ENCODE data around the gene ROR2. TPM values are rescaled to one million over a fixed set of nuclear protein-coding genes. Genes with fewer than 3 reads are reported as not detected.

ROR2 gene
- total RNA-seq, 2 donors from 2014 or later: 0.11 TPM; not detected in 1

GRCh38 chr9:91824151-91824550 lies 125.9 kb downstream of the ROR2 start:
- H3K9me3 Mint-ChIP-seq: no peaks in the 10 kb centered on the region
- no peaks in the 10 kb centered on the region for H3K36me3 Mint-ChIP-seq
- no peak overlapping the region for H3K27ac Mint-ChIP-seq
- no peaks in the 10 kb centered on the region for H3K4me1 Mint-ChIP-seq (ENCODE audit: low read depth in 2 of 2)
- no peak for ATAC-seq
- DNase-seq (ENCODE audit: low spot score): no peak
- H3K4me3 Mint-ChIP-seq: no peak overlapping the region
- peaks cover 4 to 17% of the 10 kb centered on the region in 2 donors for H3K27me3 Mint-ChIP-seq

DNA sequence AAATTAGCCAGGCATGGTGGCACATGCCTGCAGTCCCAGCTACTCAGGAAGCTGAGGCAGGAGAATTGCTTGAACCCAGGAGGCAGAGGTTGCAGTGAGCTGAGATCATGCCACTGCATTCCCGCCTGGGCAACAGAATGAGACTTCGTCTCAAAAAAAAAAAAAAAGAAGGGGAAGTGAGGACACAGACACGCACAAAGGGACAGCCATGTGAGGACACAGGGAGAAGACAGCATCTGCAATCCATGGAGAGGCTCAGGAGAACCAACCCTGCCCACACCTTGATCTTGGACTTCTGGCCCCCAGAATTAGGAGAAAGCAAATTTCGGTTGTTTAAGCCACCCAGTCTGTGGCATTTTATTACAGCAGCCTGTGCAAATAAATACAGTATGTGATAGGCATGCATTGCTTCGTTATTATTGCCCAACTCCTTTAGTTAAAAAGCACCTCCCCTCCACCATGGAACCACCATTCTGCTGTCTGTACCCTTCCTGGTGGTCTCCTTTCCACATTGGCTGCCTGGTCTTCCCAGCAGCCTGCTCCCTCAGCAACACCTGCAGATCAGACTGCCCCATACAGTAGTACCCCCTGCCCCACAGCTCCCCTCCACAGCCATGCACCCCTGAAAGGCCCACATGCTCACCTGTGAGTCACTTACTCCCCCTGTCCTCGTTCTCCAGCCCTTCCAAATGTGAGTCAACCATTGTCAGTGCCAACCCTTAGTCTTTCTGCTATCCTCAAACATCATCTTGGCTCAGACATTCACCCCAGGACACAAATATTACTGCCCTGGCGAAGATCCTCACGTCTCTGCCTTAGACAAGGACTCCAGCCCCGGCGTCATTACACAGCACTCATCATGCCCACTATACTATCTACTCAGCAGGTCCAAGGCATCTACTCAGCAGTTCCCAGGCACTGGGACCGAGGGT lies 128.8 kb downstream of the ROR2 start:
- no peaks in the 10 kb centered on the region for H3K9me3 Mint-ChIP-seq
- no peak overlapping the region for H3K4me3 Mint-ChIP-seq
- H3K4me1 Mint-ChIP-seq (ENCODE audit: low read depth in 2 of 2): no peaks in the 10 kb centered on the region
- H3K27me3 Mint-ChIP-seq: peaks cover 4 to 17% of the 10 kb centered on the region in 2 donors
- no peaks in the 10 kb centered on the region for H3K36me3 Mint-ChIP-seq
- DNase-seq (ENCODE audit: low spot score): no peak
- no peak for ATAC-seq
- H3K27ac Mint-ChIP-seq: no peak overlapping the region

DNA sequence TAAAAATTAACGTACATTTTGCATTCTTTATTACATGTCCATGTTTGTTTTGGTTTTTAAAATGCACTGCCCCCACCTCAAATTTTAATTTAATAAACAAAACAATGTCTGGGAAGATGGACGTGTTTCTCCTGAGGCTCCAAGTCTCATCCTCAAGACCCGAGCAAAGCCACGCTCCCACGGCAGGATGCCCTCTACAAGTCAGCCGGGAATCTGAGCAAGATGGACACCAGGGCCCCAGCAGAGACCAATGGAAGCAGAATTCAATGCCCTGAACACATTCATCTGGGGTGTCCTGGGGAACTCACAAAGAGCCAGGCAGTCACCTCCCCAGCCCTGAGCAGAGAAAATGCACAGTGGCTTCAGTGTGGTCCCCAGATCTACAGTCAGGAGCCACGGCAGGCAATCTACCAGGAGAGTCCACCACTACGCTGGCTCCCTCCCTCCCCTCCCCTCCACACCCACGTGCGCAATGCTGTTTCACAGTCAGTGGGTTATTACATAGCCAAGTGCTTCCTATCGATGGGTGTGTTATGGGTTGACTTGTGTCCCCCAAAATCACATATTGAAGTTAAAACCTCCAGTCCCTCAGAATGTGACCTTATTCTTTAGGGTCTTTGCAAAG lies 129.8 kb downstream of the ROR2 start:
- no peak overlapping the region for H3K27ac Mint-ChIP-seq
- no peak for DNase-seq (ENCODE audit: low spot score)
- no peak for ATAC-seq

GRCh38 chr9:91818647-91819403 lies 131.2 kb downstream of the ROR2 start:
- H3K27ac Mint-ChIP-seq: no peak overlapping the region
- no peaks in the 10 kb centered on the region for H3K36me3 Mint-ChIP-seq
- no peak overlapping the region for H3K4me3 Mint-ChIP-seq
- ATAC-seq: peak in 1 of 2 donors; percentile 15
- H3K9me3 Mint-ChIP-seq: no peaks in the 10 kb centered on the region
- no peak for DNase-seq (ENCODE audit: low spot score)
- H3K27me3 Mint-ChIP-seq: peaks cover 4 to 17% of the 10 kb centered on the region in 2 donors
- H3K4me1 Mint-ChIP-seq (ENCODE audit: low read depth in 2 of 2): no peaks in the 10 kb centered on the region

More for the DNA sequence above, 129.8 kb downstream of the ROR2 start:
- H3K4me3 Mint-ChIP-seq: no peak overlapping the region
- no peaks in the 10 kb centered on the region for H3K4me1 Mint-ChIP-seq (ENCODE audit: low read depth in 2 of 2)
- H3K9me3 Mint-ChIP-seq: no peaks in the 10 kb centered on the region
- no peaks in the 10 kb centered on the region for H3K36me3 Mint-ChIP-seq
- H3K27me3 Mint-ChIP-seq: peaks cover 4 to 17% of the 10 kb centered on the region in 2 donors

DNA sequence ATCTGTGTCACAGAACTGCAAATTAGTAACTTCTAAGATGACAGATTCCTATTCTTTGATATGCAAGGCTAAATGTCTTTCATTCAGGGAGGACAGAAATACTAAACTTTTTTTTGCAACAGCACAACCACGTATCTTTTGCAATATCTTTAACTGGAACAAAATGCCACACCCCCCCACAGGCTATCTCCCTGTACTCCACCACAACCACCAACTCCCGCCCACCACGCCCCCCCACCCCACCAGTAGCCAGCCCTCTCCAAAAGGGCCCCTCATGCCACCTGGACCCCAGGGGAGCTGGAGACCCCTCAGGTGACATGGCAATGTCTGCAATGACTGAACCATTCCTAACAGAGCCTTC lies 131.8 kb downstream of the ROR2 start:
- Mint-ChIP-seq H3K4me1 (ENCODE audit: low read depth in 2 of 2) (no peaks in the 10 kb centered on the region), H3K27me3 (peaks cover 4 to 17% of the 10 kb centered on the region in 2 donors), H3K9me3 (no peaks in the 10 kb centered on the region), H3K27ac (no peak overlapping the region), H3K36me3 (no peaks in the 10 kb centered on the region), H3K4me3 (no peak overlapping the region)
- ATAC-seq: no peak
- DNase-seq (ENCODE audit: low spot score): no peak

DNA sequence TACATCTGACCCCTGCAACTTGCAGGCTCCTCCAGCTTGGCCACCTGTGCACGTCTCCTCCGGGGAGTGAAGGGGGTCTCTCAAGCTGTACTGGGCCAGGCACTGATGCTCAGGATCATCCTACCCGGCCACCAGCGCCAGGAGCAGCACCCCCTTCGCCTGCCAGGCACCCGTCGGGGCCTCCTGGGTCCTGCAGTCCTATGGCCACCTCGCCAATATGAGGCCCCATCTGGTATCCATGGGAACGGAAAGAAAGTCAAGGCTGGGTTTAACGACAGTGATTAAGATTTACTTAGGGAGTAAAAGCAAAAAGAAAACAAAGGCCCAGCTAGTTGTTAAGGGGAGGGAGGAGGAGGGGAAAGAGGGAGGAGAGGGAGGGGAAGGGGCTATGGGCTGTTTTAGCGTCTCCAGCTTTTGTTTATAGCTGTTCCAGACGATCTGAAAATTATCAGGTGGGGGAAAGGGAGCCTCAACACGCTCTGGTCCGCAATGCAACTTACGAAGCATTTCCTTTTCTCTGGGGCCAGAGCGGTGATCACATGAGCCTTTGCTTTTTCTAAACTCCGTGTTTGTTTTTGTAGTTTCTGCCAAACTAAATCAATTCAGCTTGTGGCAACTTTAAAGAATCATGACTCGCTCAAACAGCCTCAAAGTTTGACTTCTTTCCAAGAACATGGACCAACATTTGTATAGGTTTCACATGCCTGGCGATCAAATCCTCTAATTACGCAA lies 132.4 kb downstream of the ROR2 start:
- ATAC-seq: no peak
- no peak for DNase-seq (ENCODE audit: low spot score)
- Mint-ChIP-seq H3K9me3 (no peaks in the 10 kb centered on the region), H3K27ac (no peak overlapping the region), H3K27me3 (peaks cover 4 to 13% of the 10 kb centered on the region in 2 donors), H3K4me3 (no peak overlapping the region), H3K36me3 (no peaks in the 10 kb centered on the region), H3K4me1 (ENCODE audit: low read depth in 2 of 2) (no peaks in the 10 kb centered on the region)

DNA sequence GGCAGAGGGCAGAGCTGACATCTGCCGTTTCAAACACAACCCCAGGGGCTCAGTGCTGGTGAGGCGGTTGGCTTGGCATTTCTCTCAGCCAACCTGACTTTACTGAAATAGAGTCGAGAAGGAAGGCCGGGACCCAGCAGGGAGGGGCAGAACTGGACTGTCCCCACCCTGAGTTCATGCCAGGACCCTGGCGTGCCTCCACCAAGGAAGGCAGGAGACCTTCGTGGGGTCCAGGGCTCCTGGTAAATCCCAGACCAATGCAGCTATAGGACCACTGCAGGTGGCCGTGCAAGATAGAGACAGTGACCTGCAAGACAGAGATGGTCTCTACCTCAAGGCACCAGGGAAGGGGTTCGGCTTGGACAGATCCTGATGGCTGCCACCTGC lies 132.9 kb downstream of the ROR2 start:
- Mint-ChIP-seq H3K9me3 (no peaks in the 10 kb centered on the region), H3K36me3 (no peaks in the 10 kb centered on the region), H3K27ac (no peak overlapping the region), H3K4me3 (no peak overlapping the region), H3K27me3 (peaks cover 4 to 10% of the 10 kb centered on the region in 2 donors), H3K4me1 (ENCODE audit: low read depth in 2 of 2) (no peaks in the 10 kb centered on the region)
- DNase-seq (ENCODE audit: low spot score) (no peak), ATAC-seq (no peak)

DNA sequence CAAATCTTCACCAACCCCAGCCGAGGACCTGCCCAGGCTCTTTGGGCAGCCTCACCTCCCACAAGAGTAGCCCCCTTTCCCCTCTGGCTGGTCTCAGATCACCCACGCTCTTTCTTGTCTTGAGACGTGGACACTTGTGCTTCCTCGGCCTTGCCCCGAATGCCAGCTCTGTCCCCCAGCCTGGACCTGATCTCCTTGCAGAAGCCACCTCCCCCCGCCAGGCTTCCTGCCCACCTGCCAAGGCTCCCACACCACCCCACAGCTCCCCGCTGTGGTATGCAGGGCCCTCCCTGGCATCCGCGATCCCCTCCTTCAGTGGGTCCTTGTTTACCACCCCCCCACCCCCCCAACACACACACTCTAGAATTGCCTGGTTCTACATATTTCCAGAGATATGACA lies 133.7 kb downstream of the ROR2 start:
- H3K9me3 Mint-ChIP-seq: no peaks in the 10 kb centered on the region
- H3K27ac Mint-ChIP-seq: no peak overlapping the region
- H3K27me3 Mint-ChIP-seq: peaks cover under 1 to 2% of the 10 kb centered on the region in 2 donors
- DNase-seq (ENCODE audit: low spot score) (no peak), ATAC-seq (no peak)
- no peak overlapping the region for H3K4me3 Mint-ChIP-seq
- H3K36me3 Mint-ChIP-seq: no peaks in the 10 kb centered on the region
- no peaks in the 10 kb centered on the region for H3K4me1 Mint-ChIP-seq (ENCODE audit: low read depth in 2 of 2)

- Mint-ChIP-seq H3K4me3 (no peak overlapping the region), H3K27ac (no peak overlapping the region), H3K4me1 (ENCODE audit: low read depth in 2 of 2) (no peaks in the 10 kb centered on the region), H3K9me3 (no peaks in the 10 kb centered on the region), H3K36me3 (no peaks in the 10 kb centered on the region), H3K27me3 (no peaks in the 10 kb centered on the region)
- no peak for ATAC-seq
- no peak for DNase-seq (ENCODE audit: low spot score)
Measured at GRCh38 chr9:91815896-91816295, 134.1 kb downstream of the ROR2 start.

- Mint-ChIP-seq H3K4me1 (ENCODE audit: low read depth in 2 of 2) (no peaks in the 10 kb centered on the region), H3K4me3 (no peak overlapping the region), H3K27ac (no peak overlapping the region), H3K9me3 (no peaks in the 10 kb centered on the region), H3K36me3 (no peaks in the 10 kb centered on the region), H3K27me3 (no peaks in the 10 kb centered on the region)
- no peak for DNase-seq (ENCODE audit: low spot score)
- ATAC-seq: no peak
Measured at GRCh38 chr9:91814753-91815152, 135.3 kb downstream of the ROR2 start.

DNA sequence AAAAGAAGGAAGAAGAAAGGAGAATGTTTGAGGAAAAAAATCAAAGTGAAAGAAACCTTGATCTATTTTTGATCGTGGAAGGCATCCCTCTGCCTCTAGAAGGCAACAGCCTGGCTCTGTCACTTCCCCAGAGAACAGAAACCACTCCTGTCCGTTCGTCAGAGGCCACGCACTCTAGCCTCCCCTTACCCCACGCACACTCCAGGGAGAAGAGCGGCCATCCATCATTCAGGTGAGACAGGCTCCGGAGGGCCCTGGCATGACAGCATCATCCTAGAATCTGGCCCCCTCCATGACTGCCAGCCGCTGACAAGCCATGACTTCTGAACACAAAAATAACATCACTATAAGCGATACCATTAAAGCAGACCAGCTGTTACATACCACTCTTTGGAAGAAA lies 135.8 kb downstream of the ROR2 start:
- Mint-ChIP-seq H3K9me3 (no peaks in the 10 kb centered on the region), H3K27me3 (peaks cover 0 to 2% of the 10 kb centered on the region in 2 donors), H3K4me1 (ENCODE audit: low read depth in 2 of 2) (no peaks in the 10 kb centered on the region), H3K27ac (no peak overlapping the region), H3K4me3 (no peak overlapping the region), H3K36me3 (no peaks in the 10 kb centered on the region)
- DNase-seq (ENCODE audit: low spot score) (no peak), ATAC-seq (no peak)

- H3K4me1 Mint-ChIP-seq (ENCODE audit: low read depth in 2 of 2): no peaks in the 10 kb centered on the region
- DNase-seq (ENCODE audit: low spot score): no peak
- H3K4me3 Mint-ChIP-seq: no peak overlapping the region
- peaks cover 0 to 7% of the 10 kb centered on the region in 2 donors for H3K27me3 Mint-ChIP-seq
- ATAC-seq: no peak
- H3K9me3 Mint-ChIP-seq: no peaks in the 10 kb centered on the region
- H3K27ac Mint-ChIP-seq: no peak overlapping the region
- no peaks in the 10 kb centered on the region for H3K36me3 Mint-ChIP-seq
Measured at GRCh38 chr9:91813176-91813795, 136.7 kb downstream of the ROR2 start.

DNA sequence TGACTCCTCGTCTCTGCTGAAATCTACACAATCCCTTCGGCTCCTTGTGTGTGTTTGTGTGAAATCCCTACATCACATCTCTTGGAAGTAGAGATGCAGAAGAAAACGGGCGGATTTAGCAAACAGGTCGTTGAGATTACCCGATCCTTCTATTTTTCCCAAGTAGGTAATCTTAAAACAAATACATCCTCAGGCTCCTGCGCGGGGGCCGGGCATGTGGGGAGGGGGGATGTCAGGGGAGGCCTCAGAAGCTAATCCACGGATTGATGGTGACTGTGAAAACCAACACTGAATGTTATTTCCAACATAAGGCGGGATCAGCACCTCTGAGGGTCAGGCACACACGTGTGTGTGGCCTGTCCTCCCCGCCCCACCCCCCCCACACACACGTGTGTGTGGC lies 137.8 kb downstream of the ROR2 start:
- Mint-ChIP-seq H3K27me3 (peaks cover 0 to 7% of the 10 kb centered on the region in 2 donors), H3K4me1 (ENCODE audit: low read depth in 2 of 2) (no peaks in the 10 kb centered on the region), H3K4me3 (no peak overlapping the region), H3K27ac (no peak overlapping the region), H3K36me3 (no peaks in the 10 kb centered on the region), H3K9me3 (no peaks in the 10 kb centered on the region)
- DNase-seq (ENCODE audit: low spot score) (no peak), ATAC-seq (no peak)

Data from natural killer cell treated with Interleukin-12 subunit alpha and Interleukin-12 subunit beta and Interleukin-15 and Interleukin-18, amount 100 ng/mL, for 72 hours (primary cell).